ENCODE data around the gene ACOT11.

DNA sequence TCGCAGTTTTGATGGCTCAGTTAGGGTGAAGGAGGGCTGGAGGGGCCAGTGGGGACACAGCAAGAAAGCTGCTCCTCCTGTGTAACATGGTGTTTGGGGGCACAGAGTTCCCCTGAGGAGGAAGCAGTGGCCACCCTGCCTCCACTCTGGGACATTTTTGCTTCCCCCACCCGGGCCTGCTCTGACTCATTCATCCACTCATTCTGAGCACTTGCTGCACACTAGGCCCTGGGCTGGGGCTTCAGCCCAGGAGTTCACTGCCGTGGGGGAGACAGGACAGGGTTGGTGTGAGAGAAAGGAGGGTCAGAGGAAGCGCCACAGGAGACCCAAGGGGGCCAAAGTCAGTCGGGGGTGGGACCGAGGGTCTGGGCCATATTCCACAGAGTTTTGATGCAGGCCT is 41.4 kb upstream of the ACOT11 start:
- TF ChIP-seq, protein P1, sequence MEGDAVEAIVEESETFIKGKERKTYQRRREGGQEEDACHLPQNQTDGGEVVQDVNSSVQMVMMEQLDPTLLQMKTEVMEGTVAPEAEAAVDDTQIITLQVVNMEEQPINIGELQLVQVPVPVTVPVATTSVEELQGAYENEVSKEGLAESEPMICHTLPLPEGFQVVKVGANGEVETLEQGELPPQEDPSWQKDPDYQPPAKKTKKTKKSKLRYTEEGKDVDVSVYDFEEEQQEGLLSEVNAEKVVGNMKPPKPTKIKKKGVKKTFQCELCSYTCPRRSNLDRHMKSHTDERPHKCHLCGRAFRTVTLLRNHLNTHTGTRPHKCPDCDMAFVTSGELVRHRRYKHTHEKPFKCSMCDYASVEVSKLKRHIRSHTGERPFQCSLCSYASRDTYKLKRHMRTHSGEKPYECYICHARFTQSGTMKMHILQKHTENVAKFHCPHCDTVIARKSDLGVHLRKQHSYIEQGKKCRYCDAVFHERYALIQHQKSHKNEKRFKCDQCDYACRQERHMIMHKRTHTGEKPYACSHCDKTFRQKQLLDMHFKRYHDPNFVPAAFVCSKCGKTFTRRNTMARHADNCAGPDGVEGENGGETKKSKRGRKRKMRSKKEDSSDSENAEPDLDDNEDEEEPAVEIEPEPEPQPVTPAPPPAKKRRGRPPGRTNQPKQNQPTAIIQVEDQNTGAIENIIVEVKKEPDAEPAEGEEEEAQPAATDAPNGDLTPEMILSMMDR (IDR thresholded peaks at IDR 0.05): no peak
- TF ChIP-seq RAD21 (IDR thresholded peaks at IDR 0.05; ENCODE audit: low read length) (no peak), POLR2AphosphoS5 (IDR thresholded peaks at IDR 0.05; ENCODE audit: low read depth, low read length) (no peak), GABPA (IDR thresholded peaks at IDR 0.05; ENCODE audit: low read depth) (no peak), EZH2phosphoT487 (IDR thresholded peaks at IDR 0.05; ENCODE audit: borderline replicate concordance, low read depth) (no peak), SIN3A (IDR thresholded peaks at IDR 0.05; ENCODE audit: borderline replicate concordance, low read depth, low read length) (no peak), SMC3 (IDR thresholded peaks at IDR 0.05; ENCODE audit: low read depth, low read length) (no peak), TAF1 (IDR thresholded peaks at IDR 0.05; ENCODE audit: borderline replicate concordance, low read depth, low read length) (no peak), TEAD4 (IDR thresholded peaks at IDR 0.05; ENCODE audit: borderline replicate concordance, insufficient read depth) (no peak), EP300 (IDR thresholded peaks at IDR 0.05; ENCODE audit: borderline replicate concordance in 1 of 2, low read depth in 1 of 2, low read length in 1 of 2) (no peak), GATA2 (CRISPR knock-in tag; IDR thresholded peaks at IDR 0.05) (no peak)
- TF ChIP-seq, protein P2, sequence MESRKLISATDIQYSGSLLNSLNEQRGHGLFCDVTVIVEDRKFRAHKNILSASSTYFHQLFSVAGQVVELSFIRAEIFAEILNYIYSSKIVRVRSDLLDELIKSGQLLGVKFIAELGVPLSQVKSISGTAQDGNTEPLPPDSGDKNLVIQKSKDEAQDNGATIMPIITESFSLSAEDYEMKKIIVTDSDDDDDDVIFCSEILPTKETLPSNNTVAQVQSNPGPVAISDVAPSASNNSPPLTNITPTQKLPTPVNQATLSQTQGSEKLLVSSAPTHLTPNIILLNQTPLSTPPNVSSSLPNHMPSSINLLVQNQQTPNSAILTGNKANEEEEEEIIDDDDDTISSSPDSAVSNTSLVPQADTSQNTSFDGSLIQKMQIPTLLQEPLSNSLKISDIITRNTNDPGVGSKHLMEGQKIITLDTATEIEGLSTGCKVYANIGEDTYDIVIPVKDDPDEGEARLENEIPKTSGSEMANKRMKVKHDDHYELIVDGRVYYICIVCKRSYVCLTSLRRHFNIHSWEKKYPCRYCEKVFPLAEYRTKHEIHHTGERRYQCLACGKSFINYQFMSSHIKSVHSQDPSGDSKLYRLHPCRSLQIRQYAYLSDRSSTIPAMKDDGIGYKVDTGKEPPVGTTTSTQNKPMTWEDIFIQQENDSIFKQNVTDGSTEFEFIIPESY (IDR thresholded peaks at IDR 0.05; ENCODE audit: borderline replicate concordance, low read depth): no peak
- TF ChIP-seq, protein P3, sequence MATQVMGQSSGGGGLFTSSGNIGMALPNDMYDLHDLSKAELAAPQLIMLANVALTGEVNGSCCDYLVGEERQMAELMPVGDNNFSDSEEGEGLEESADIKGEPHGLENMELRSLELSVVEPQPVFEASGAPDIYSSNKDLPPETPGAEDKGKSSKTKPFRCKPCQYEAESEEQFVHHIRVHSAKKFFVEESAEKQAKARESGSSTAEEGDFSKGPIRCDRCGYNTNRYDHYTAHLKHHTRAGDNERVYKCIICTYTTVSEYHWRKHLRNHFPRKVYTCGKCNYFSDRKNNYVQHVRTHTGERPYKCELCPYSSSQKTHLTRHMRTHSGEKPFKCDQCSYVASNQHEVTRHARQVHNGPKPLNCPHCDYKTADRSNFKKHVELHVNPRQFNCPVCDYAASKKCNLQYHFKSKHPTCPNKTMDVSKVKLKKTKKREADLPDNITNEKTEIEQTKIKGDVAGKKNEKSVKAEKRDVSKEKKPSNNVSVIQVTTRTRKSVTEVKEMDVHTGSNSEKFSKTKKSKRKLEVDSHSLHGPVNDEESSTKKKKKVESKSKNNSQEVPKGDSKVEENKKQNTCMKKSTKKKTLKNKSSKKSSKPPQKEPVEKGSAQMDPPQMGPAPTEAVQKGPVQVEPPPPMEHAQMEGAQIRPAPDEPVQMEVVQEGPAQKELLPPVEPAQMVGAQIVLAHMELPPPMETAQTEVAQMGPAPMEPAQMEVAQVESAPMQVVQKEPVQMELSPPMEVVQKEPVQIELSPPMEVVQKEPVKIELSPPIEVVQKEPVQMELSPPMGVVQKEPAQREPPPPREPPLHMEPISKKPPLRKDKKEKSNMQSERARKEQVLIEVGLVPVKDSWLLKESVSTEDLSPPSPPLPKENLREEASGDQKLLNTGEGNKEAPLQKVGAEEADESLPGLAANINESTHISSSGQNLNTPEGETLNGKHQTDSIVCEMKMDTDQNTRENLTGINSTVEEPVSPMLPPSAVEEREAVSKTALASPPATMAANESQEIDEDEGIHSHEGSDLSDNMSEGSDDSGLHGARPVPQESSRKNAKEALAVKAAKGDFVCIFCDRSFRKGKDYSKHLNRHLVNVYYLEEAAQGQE (IDR thresholded peaks at IDR 0.05; ENCODE audit: low read depth, low read length): no peak
- TF ChIP-seq, protein P4, sequence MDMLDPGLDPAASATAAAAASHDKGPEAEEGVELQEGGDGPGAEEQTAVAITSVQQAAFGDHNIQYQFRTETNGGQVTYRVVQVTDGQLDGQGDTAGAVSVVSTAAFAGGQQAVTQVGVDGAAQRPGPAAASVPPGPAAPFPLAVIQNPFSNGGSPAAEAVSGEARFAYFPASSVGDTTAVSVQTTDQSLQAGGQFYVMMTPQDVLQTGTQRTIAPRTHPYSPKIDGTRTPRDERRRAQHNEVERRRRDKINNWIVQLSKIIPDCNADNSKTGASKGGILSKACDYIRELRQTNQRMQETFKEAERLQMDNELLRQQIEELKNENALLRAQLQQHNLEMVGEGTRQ (IDR thresholded peaks at IDR 0.05; ENCODE audit: borderline replicate concordance, low read depth, low read length): no peak
